NCI-H82 (cell line): ENCODE measurements around the gene DENND2A.
"Not testable (repeated sequence)": the region's sequence is repeated elsewhere in the genome, so short reads cannot be mapped to it uniquely, and the experiment has no call there.

Source experiments
- DNase-seq: peaks from one replicate; lab custom pipeline; 2025; lab: John Stamatoyannopoulos, UW

The DENND2A gene

GRCh38 chr7:140506788-140507464, 133.7 kb downstream of the DENND2A start:
- DNase-seq: peak; percentile 80

GRCh38 chr7:140501966-140502365, 138.6 kb downstream of the DENND2A start:
- DNase-seq: peak; percentile 14

- not testable (repeated sequence) for DNase-seq
Observed at GRCh38 chr7:140497807-140498206, 142.8 kb downstream of the DENND2A start.

- no peak for DNase-seq
Observed at GRCh38 chr7:140497241-140497769, 143.3 kb downstream of the DENND2A start.

GRCh38 chr7:140495514-140496097, 145.0 kb downstream of the DENND2A start:
- DNase-seq: no peak

GRCh38 chr7:140494867-140495266, 145.7 kb downstream of the DENND2A start:
- no peak for DNase-seq

GRCh38 chr7:140489026-140489359, 151.6 kb downstream of the DENND2A start:
- no peak for DNase-seq

- no peak for DNase-seq
Observed at GRCh38 chr7:140485500-140486265, 154.9 kb downstream of the DENND2A start.

- DNase-seq: no peak
Observed at GRCh38 chr7:140484951-140485499, 155.6 kb downstream of the DENND2A start.

- no peak for DNase-seq
Observed at GRCh38 chr7:140484479-140484878, 156.1 kb downstream of the DENND2A start.

GRCh38 chr7:140479739-140480084, 160.9 kb downstream of the DENND2A start:
- DNase-seq: no peak

GRCh38 chr7:140479062-140479738, 161.4 kb downstream of the DENND2A start, which contains the start of gene MKRN1:
MKRN1 (minus strand) TSS chr7:140479505; CDS start chr7:140479344, 161 bp downstream.
- DNase-seq: peak; percentile 98

- DNase-seq: peak; percentile 69
Observed at GRCh38 chr7:140478246-140479061, 162.2 kb downstream of the DENND2A start.

GRCh38 chr7:140476698-140477261, 163.8 kb downstream of the DENND2A start:
- DNase-seq: no peak

GRCh38 chr7:140475747-140476333, 164.8 kb downstream of the DENND2A start:
- peak; percentile 74 for DNase-seq
